Hematopoietic multipotent progenitor cell treated with erythropoietin and hydrocortisone succinate and interleukin-3 and kit ligand, for 6 days (in vitro differentiated cells): ENCODE data around the gene STIL.
"Not testable (repeated sequence)": the region's sequence is repeated elsewhere in the genome, so short reads cannot be mapped to it uniquely, and the experiment has no call there.

ENCODE experiments used
- DNase-seq: peaks from one replicate; pipeline ENCODE4 v3.0.0-alpha.2; 2015

STIL gene

GRCh38 chr1:47216278-47217059, 97.5 kb downstream of the STIL start:
- DNase-seq: peak; percentile 49

DNA sequence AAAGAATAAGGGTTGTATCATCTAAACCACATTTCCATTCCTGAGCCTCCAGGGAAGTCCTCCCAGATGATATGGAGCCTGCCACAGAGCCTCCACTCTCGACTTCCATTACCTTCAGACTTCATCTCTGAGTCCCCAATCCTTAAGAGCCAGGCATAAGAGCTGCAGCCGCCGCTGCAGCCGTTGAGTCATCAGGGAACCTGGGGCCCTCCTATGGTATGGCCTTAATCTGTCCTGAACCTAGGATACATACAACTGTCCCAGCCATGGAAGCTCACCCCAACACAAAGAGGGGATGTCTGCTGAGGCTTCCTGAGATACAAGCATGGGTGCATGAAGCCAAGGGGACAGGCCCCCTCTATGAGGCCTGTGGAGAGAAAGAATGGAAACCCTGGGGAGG, 98.2 kb downstream of the STIL start:
- no peak for DNase-seq

DNA sequence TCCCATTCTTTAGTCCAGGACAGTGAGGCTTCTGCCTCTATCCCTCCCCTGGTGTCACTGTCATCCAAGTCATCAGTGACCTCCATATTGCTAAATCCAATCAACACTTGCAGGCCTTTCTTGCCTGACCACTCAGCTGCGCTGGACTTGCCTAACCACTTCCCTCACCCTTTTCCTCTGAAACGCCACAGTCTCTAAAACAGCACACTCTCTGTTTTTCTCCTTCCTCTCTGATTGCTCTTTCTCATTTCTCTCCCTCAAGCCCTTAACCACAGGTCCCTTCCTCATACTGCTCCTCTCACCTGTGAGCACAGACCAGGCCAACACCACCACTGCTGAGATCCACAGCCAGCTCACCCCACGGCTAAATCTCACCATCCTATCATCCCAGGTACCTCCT, 99.4 kb downstream of the STIL start:
- peak; percentile 48 for DNase-seq

DNA sequence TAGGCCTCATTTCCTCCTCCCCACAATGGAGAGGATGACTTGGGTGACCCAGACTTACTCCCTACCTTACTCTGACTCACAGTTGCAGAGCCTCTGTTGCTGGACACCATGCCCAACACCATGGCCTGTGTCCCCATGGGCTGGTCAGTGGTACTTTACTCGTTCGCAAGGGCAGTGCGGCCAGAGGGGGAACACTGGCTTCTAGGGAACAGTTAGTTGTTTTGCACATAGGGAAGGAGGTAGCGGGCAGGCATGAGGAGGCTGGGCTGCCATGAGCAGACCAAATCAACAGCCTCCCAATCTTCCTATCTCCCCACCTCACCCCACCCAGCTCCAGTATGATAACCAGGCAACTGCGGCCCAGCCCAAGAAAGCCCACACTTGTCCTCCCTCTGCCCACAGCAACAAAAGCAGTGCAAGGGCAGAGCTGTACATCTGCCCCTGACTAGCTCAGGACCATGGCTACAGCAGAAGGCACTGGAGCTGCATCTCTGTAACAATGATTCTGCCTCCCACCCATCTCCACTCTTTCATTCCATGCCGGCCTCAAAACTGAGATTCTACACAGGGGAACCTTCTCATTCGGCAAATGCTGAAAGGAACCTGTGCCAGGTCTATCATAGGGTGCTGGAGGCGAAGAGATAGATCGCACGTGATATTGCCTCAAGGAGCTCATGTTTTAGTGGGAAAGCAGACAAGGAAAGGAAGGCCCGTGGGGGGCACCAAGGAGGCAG, 100.5 kb downstream of the STIL start:
- DNase-seq: peak; percentile 94

DNA sequence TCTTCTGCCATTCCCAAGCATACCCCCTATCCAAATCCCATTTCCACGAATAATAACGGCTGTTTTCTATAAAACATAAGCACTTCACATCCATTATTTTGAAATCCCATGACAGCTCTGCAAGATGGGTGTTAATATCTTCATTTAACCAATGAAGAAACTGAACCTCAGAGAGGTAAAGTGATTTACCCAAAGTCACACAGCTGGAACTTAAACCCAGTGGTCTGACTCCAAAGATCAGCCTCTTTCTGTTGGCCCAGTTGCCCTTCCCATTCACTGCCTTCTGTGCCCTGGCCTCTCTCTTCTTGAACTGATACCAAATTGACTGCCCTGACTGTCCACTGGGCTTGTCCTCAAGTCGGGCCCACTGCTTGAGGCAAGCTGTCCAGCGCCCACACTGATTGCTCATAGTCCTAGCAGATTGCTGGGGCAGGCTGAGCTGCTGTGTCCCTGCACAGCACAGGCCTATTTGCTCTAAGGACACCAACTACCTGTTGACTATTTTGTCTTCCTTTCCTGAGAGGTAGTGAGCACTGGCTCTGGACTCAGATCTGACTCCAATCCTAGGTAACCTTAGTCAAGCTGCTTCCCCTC, 101.2 kb downstream of the STIL start:
- no peak for DNase-seq

- DNase-seq: peak; percentile 82
Observed at GRCh38 chr1:47211796-47212269, 102.1 kb downstream of the STIL start.

DNA sequence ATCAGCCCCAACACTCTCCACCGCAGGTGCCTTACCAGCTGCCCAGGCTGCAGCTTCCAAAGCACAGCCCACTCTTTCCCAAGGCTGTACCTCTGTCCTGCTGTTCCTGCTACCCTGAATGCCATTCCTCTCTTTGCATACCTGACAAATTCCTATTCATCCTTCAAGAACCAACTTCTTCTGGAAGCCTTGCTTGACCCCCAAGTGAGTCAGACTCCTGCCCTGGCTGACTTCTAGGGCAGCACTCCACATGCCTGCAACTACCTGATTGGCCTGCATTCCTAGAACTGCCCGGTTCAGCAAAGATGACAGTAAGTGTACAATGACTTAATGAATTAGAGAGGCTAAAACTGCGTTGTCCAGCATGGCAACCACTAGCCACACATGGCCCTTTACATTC, 103.3 kb downstream of the STIL start:
- DNase-seq: no peak

DNA sequence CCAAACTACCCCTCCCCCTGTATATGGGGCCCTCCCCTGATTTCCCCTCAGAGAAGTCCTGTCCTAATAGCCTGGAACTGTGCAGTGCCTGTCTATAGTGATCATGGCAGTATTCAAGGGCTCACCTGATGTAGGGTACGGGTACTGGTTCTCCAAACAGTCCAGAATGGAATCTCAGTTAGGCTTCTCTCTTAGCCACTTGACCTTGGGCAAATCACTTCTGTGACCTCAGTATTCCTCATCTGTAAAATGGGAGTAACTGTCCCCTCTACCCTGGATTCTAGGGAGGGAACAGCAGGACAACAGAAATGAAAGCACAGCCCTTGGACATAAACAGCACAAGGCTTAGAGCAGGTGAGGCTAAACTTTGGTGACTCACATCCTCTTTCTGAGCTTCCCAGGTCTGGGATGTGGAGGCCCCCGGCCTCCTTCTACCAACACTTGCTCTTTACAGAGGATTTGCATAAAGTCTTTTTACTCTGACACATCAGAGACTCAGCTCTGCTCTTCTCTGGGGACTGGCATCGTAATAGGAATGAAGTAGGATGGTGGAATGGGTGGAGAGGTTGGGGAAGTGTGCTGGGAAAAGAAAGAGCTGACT, 104.1 kb downstream of the STIL start:
- no peak for DNase-seq

- no peak for DNase-seq
Observed at GRCh38 chr1:47209091-47209490, 104.9 kb downstream of the STIL start.

- no peak for DNase-seq
Observed at GRCh38 chr1:47208374-47208850, 105.5 kb downstream of the STIL start.

DNA sequence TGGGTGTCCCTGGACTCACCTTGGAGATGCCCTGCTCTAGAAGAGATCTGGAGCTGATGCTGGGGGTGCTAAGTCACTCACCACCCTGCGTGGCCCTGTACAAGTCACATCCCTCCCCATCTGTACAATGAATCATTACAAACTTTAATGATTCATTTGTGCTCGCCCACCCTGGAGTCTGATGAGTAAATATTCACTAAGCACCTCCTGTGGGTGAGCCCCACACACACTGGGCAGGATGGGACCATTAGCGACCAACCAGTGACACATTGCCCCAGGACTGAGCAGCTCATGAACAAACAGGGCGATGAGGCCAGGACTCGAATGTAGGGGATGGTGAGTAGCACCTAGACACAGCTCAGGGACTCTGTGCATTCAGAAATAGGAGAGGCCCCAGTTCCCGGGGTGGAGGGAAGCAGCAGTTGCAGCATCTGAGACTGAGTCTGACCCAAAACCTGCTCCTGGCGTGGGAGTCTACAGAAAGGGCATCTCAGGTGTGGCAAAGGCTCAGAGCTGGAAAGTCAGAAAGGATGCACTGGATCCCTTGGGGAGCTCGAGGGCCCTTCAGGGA, 106.1 kb downstream of the STIL start:
- DNase-seq: no peak

DNA sequence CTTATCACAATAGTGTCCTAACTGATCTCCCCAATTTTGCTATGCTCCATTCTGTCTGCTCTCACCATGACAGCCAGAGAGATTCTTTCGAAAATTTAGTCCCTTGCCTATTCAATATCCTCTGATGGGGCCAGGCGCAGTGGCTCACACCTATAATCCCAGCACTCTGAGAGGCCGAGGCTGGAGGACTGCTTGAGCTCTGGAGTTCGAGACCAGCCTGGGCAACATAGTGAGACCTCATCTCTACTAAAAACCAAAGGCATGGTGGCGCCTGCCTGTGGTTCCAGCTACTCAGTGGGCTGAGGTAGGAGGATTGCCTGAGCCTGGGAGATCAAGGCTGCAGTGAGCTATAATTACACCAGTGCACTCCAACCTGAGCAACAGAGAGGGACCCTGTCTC, 108.0 kb downstream of the STIL start:
- no peak for DNase-seq

DNA sequence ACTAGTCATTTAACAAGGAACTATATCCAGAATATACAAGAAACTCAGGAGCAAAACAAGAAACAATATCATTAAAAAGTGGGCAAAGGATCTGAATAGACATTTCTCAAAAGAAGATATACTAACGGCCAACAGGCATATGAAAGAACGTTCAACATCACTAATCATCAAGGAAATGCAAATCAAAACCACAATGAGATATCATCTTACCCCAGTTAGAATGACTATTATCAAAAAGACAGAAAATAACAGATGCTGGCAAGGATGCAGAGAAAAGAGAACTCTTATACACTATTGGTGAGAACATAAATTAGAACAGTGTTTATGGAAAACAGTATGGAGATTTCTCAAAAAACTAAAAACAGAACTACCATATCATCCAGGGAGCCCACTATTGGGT, 110.4 kb downstream of the STIL start:
- DNase-seq: not testable (repeated sequence)

- no peak for DNase-seq
Observed at GRCh38 chr1:47201179-47201578, 112.8 kb downstream of the STIL start.
